H9 (cell line): Measurements from ENCODE around the gene CDC37L1. TPM values are rescaled to one million over a fixed set of nuclear protein-coding genes. Genes with fewer than 3 reads are reported as not detected.
A peak's percentile ranks its signal among the peaks of the same experiment; 100 is the strongest.
"Not testable (repeated sequence)": the region's sequence is repeated elsewhere in the genome, so short reads cannot be mapped to it uniquely, and the experiment has no call there.

Source experiments
- DNase-seq: peaks from one replicate; pipeline ENCODE4 v3.0.0-alpha.2; 2017
- H2AFZ ChIP-seq: one replicate; pipeline ENCODE4 v1.6.1; 2013; ENCODE audit warnings: mild to moderate bottlenecking, low read length, control low read depth, moderate library complexity
- H2AK5ac ChIP-seq: 2 replicates; pipeline ENCODE4 v1.6.1; 2013; ENCODE audit warnings: low read length, control low read depth, mixed read lengths; ENCODE audit not compliant: insufficient read length
- H2BK120ac ChIP-seq: one replicate; pipeline ENCODE4 v1.6.1; 2013; ENCODE audit warnings: low read depth, mild to moderate bottlenecking, low read length, control low read depth, inconsistent platforms; ENCODE audit not compliant: poor library complexity, severe bottlenecking
- H2BK12ac ChIP-seq: 2 replicates; pipeline ENCODE4 v1.6.1; 2013; ENCODE audit warnings: low read length, control low read depth, mixed read lengths, low read depth; ENCODE audit not compliant: insufficient read length
- H2BK15ac ChIP-seq: 2 replicates; pipeline ENCODE4 v1.6.1; 2013; ENCODE audit warnings: low read depth, low read length, control low read depth
- H2BK20ac ChIP-seq: one replicate; pipeline ENCODE4 v1.6.1; 2013; ENCODE audit warnings: low read depth, mild to moderate bottlenecking, low read length, control low read depth, inconsistent platforms; ENCODE audit not compliant: poor library complexity, severe bottlenecking
- H2BK5ac ChIP-seq: 2 replicates; pipeline ENCODE4 v1.6.1; 2013; ENCODE audit warnings: low read length, control low read depth, mixed read lengths; ENCODE audit not compliant: insufficient read length
- H3K14ac ChIP-seq: 2 replicates; pipeline ENCODE4 v1.6.1; 2013; ENCODE audit warnings: low read length, control low read depth; ENCODE audit not compliant: insufficient read depth
- H3K18ac ChIP-seq: 2 replicates; pipeline ENCODE4 v1.6.1; 2013; ENCODE audit warnings: low read depth, mild to moderate bottlenecking, mixed read lengths, low read length, control low read depth; ENCODE audit not compliant: insufficient read length
- H3K23ac ChIP-seq: 2 replicates; pipeline ENCODE4 v1.6.1; 2013; ENCODE audit warnings: low read length, control low read depth, mixed read lengths, low read depth; ENCODE audit not compliant: insufficient read length
- H3K23me2 ChIP-seq: 2 replicates; pipeline ENCODE4 v1.6.1; 2013; ENCODE audit warnings: low read depth, mild to moderate bottlenecking, mixed read lengths, low read length, control low read depth; ENCODE audit not compliant: insufficient read length, poor library complexity, severe bottlenecking
- H3K27ac ChIP-seq: 2 replicates; pipeline ENCODE4 v1.5.1; 2013; ENCODE audit warnings: low read length, control low read depth, mixed read lengths, low read depth; ENCODE audit not compliant: insufficient read length
- H3K27me3 ChIP-seq: 2 replicates; pipeline ENCODE4 v1.6.1; 2013; ENCODE audit warnings: low read length, control low read depth, inconsistent platforms; ENCODE audit not compliant: insufficient read depth
- H3K4ac ChIP-seq: 2 replicates; pipeline ENCODE4 v1.6.1; 2013; ENCODE audit warnings: low read depth, mild to moderate bottlenecking, control low read depth, inconsistent platforms, low read length, moderate library complexity
- H3K4me1 ChIP-seq: 2 replicates; pipeline ENCODE4 v1.6.1; 2013; ENCODE audit warnings: low read length, control low read depth, inconsistent platforms; ENCODE audit not compliant: insufficient read depth
- H3K4me2 ChIP-seq: 2 replicates; pipeline ENCODE4 v1.6.1; 2013; ENCODE audit warnings: low read length, control low read depth, mixed read lengths; ENCODE audit not compliant: insufficient read length, insufficient read depth
- H3K56ac ChIP-seq: 2 replicates; pipeline ENCODE4 v1.6.1; 2013; ENCODE audit warnings: low read depth, mild to moderate bottlenecking, mixed read lengths, low read length, control low read depth; ENCODE audit not compliant: insufficient read length
- H3K79me1 ChIP-seq: 2 replicates; pipeline ENCODE4 v1.6.1; 2013; ENCODE audit warnings: low read depth, mild to moderate bottlenecking, moderate library complexity, low read length, control low read depth, inconsistent platforms; ENCODE audit not compliant: insufficient read depth, poor library complexity, severe bottlenecking
- H3K79me2 ChIP-seq: 2 replicates; pipeline ENCODE4 v1.6.1; 2013; ENCODE audit warnings: low read length, control low read depth, inconsistent platforms; ENCODE audit not compliant: insufficient read depth
- H3K9ac ChIP-seq: 2 replicates; pipeline ENCODE4 v1.6.1; 2013; ENCODE audit warnings: low read length, control low read depth, mixed read lengths; ENCODE audit not compliant: insufficient read length; ENCODE audit errors: extremely low read depth
- H3K9me3 ChIP-seq: one replicate; pipeline ENCODE4 v1.6.1; 2013; ENCODE audit warnings: low read depth, low read length, inconsistent platforms; ENCODE audit not compliant: control insufficient read depth
- H3T11ph ChIP-seq: one replicate; pipeline ENCODE4 v1.6.1; 2013; ENCODE audit warnings: mild to moderate bottlenecking, low read length, control low read depth, inconsistent platforms
- H4K20me1 ChIP-seq: one replicate; pipeline ENCODE4 v1.6.1; 2013; ENCODE audit not compliant: control insufficient read depth, insufficient read length, insufficient read depth
- H4K5ac ChIP-seq: 2 replicates; pipeline ENCODE4 v1.6.1; 2013; ENCODE audit warnings: low read depth, mild to moderate bottlenecking, mixed read lengths, low read length, control low read depth; ENCODE audit not compliant: insufficient read length
- H4K8ac ChIP-seq: replicated peaks from 2 replicates; pipeline ENCODE4 v1.6.1; 2013; ENCODE audit warnings: low read length, control low read depth, mixed read lengths, low read depth; ENCODE audit not compliant: insufficient read length
- H4K91ac ChIP-seq: 2 replicates; pipeline ENCODE4 v1.6.1; 2013; ENCODE audit warnings: low read depth, mild to moderate bottlenecking, moderate library complexity, mixed read lengths, low read length, control low read depth; ENCODE audit not compliant: insufficient read length
- H3K27ac Mint-ChIP-seq, 3 experiments: 2 replicates in 2 of 3; 3 replicates in 1 of 3; pipeline ENCODE4 v1.8.0; 2020 to 2021; ENCODE audit warnings: mixed read lengths in 3 of 3, mild to moderate bottlenecking in 1 of 3, moderate library complexity in 1 of 3
- H3K27me3 Mint-ChIP-seq: 2 replicates; pipeline ENCODE4 v1.8.0; 2021; ENCODE audit warnings: low read depth, mild to moderate bottlenecking, moderate library complexity, mixed read lengths
- H3K36me3 Mint-ChIP-seq, 3 experiments: 2 replicates in 2 of 3; 3 replicates in 1 of 3; pipeline ENCODE4 v1.8.0; 2020 to 2021; ENCODE audit warnings: low read depth in 3 of 3, mixed read lengths in 3 of 3; ENCODE audit not compliant: insufficient read depth in 1 of 3
- H3K4me1 Mint-ChIP-seq, 2 experiments: 2 replicates each; pipeline ENCODE4 v1.8.0; 2020; ENCODE audit warnings: mixed read lengths in 2 of 2
- H3K4me3 Mint-ChIP-seq, 2 experiments: 2 replicates in 1 of 2; 3 replicates in 1 of 2; pipeline ENCODE4 v1.8.0; 2020 to 2021; ENCODE audit warnings: mild to moderate bottlenecking in 2 of 2, mixed read lengths in 2 of 2, moderate library complexity in 1 of 2
- H3K9me3 Mint-ChIP-seq, 2 experiments: 2 replicates in 1 of 2; 3 replicates in 1 of 2; pipeline ENCODE4 v1.8.0; 2020; ENCODE audit warnings: mild to moderate bottlenecking in 2 of 2, mixed read lengths in 2 of 2, moderate library complexity in 1 of 2
- WGBS: extraction: QIAGEN DNeasy Blood & Tissue Kit; methylation state at CpG from one replicate; pipeline ENCODE4 v1.1.7; 2013; ENCODE audit warnings: missing lambda C conversion rate, low lambda C conversion rate, mixed read lengths; ENCODE audit not compliant: insufficient read length; ENCODE audit errors: extremely low coverage; 5-methylcytosine and 5-hydroxymethylcytosine counted together
- total RNA-seq: library from RNA; stranded (reverse); gene quantifications from 2 replicates; pipeline ENCODE4 v1.2.1, GENCODE V29; 2021
- TF ChIP-seq, protein P1 (sequence below): fragments of 200-600 bp; sonication (generic); conservative IDR thresholded peaks from 3 replicates; pipeline ENCODE4 v1.8.0; 2021; ENCODE audit warnings: antibody characterized with exemption, mild to moderate bottlenecking

The CDC37L1 gene
- total RNA-seq, 1 experiment from 2014 or later = 17.6 TPM

DNA sequence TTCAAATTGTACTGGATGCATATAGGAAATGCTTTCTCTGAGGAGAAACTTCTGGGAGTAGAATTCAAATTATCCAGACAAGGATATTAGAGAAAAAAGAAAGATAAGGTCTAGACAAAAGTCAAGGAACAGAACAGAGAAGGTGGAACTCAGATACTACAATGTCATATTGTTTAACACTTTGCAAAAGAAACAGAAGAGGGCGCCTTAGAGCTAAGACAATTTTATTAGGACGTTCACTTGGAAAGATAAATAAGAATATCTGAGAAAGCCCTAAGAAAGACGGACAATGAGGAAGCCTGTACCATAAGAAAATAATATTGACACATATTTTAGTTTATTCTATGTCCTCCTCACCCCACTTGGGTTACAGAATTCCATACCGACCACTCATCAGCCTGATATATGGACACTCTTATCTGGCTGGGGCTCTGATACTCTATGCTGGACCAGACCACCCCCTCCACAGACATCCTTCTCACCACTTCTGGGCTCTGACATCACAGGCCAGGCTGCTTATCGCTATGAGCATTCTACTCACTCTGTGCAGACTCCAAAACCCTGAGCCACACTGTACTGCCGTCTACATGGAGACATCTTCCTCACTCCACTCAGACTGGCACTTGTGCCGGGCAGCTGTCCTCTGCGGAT is 70.8 kb downstream of the CDC37L1 start:
- no peak overlapping the region for H3K4me2 ChIP-seq
- H2AFZ ChIP-seq = no peak overlapping the region
- TF ChIP-seq, protein P1, sequence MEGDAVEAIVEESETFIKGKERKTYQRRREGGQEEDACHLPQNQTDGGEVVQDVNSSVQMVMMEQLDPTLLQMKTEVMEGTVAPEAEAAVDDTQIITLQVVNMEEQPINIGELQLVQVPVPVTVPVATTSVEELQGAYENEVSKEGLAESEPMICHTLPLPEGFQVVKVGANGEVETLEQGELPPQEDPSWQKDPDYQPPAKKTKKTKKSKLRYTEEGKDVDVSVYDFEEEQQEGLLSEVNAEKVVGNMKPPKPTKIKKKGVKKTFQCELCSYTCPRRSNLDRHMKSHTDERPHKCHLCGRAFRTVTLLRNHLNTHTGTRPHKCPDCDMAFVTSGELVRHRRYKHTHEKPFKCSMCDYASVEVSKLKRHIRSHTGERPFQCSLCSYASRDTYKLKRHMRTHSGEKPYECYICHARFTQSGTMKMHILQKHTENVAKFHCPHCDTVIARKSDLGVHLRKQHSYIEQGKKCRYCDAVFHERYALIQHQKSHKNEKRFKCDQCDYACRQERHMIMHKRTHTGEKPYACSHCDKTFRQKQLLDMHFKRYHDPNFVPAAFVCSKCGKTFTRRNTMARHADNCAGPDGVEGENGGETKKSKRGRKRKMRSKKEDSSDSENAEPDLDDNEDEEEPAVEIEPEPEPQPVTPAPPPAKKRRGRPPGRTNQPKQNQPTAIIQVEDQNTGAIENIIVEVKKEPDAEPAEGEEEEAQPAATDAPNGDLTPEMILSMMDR = peak; percentile 74
- H4K5ac ChIP-seq = no peak overlapping the region
- no peaks in the 10 kb centered on the region for H4K20me1 ChIP-seq
- no peak overlapping the region for H3T11ph ChIP-seq
- Mint-ChIP-seq H3K9me3 (peaks cover 4% of the 10 kb centered on the region in 2 experiments; a peak in 3 of 5 replicates), H3K27ac (no peak overlapping the region; a peak in 1 of 7 replicates), H3K4me1 (no peaks in the 10 kb centered on the region), H3K27me3 (no peaks in the 10 kb centered on the region), H3K4me3 (no peak overlapping the region), H3K36me3 (no peaks in the 10 kb centered on the region)
- H3K18ac ChIP-seq = no peak overlapping the region
- H3K23me2 ChIP-seq = no peaks in the 10 kb centered on the region
- no peak overlapping the region for H4K91ac ChIP-seq
- H3K9me3 ChIP-seq = no peaks in the 10 kb centered on the region
- H3K4me1 ChIP-seq = no peaks in the 10 kb centered on the region
- no peak overlapping the region for H3K9ac ChIP-seq
- WGBS = no CpG with 5 or more reads among the region's 8 CpGs
- no peak for DNase-seq
- no peaks in the 10 kb centered on the region for H3K27me3 ChIP-seq
- H3K4ac ChIP-seq = no peak overlapping the region
- no peak overlapping the region for H3K56ac ChIP-seq
- no peak overlapping the region for H4K8ac ChIP-seq
- no peak overlapping the region for H2BK120ac ChIP-seq
- H3K23ac ChIP-seq = no peak overlapping the region
- no peaks in the 10 kb centered on the region for H3K79me2 ChIP-seq
- H2AK5ac ChIP-seq = no peak overlapping the region
- H2BK5ac ChIP-seq = no peak overlapping the region
- no peak overlapping the region for H3K27ac ChIP-seq
- no peaks in the 10 kb centered on the region for H3K79me1 ChIP-seq
- H2BK12ac ChIP-seq = no peak overlapping the region
- H3K14ac ChIP-seq = no peak overlapping the region
- H2BK15ac ChIP-seq = no peak overlapping the region
- H2BK20ac ChIP-seq = no peak overlapping the region

DNA sequence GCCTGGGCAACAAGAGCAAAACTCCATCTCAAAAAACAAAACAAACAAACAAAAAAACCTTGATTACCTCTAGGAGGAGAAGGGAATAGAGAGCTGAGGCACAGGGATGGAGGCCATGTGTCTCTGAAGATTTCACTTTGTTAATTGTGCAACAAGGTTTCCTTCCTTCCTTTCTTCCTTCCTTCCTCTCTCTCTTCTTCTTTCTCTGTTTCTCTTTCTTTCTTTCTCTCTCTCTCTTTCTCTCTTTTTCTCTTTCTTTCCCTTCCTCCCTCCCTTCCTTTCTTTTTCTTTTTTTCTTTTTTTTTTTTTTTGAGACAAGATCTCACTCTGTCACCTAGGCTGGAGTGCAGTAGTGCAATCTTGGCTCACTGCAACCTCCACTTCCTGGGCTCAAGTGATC is 75.2 kb downstream of the CDC37L1 start:
- H3K4me1 ChIP-seq, H4K91ac ChIP-seq, H3K18ac ChIP-seq, H3K23me2 ChIP-seq, H2AK5ac ChIP-seq, H4K8ac ChIP-seq, H3K9ac ChIP-seq, H3K4me2 ChIP-seq, H2BK12ac ChIP-seq, H3K9me3 Mint-ChIP-seq, H3K36me3 Mint-ChIP-seq, H2AFZ ChIP-seq, DNase-seq, H4K5ac ChIP-seq, H2BK20ac ChIP-seq, H3K9me3 ChIP-seq, H2BK15ac ChIP-seq, H3K27me3 ChIP-seq, H4K20me1 ChIP-seq, H3K23ac ChIP-seq, H3T11ph ChIP-seq, H3K79me2 ChIP-seq, H3K4me3 Mint-ChIP-seq, H3K14ac ChIP-seq, H3K27ac ChIP-seq, H3K4me1 Mint-ChIP-seq, H2BK120ac ChIP-seq, H2BK5ac ChIP-seq, H3K79me1 ChIP-seq, H3K4ac ChIP-seq, H3K27me3 Mint-ChIP-seq, H3K56ac ChIP-seq: not testable (repeated sequence)
- peak overlapping the region in 1 of 3 experiments; percentile 29; a peak in 1 of 7 replicates for H3K27ac Mint-ChIP-seq
